ENCODE data around the gene CFAP46. TPM values are rescaled to one million over a fixed set of nuclear protein-coding genes. Genes with fewer than 3 reads are reported as not detected.
"Not testable (repeated sequence)": the region's sequence is repeated elsewhere in the genome, so short reads cannot be mapped to it uniquely, and the experiment has no call there.

CFAP46 gene
- total RNA-seq, 4 donors from 2014 or later: not detected

DNA sequence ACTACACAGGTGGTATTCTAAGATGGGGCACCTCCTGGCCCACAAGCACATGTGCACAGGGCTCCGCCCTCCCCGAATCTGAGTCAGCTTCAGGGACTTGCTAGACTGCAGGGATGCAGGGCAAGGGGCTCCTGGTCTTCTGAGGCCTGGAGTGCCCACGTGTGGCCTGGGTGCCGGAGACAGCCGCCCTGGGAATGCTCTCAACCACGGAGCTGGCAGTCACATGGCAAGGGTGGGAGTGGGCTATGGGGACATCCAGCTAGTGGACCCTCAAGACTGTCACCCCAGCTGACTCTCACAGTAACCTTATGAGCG is 42.7 kb downstream of the CFAP46 start:
- Histone ChIP-seq H3K27me3 (no peaks in the 10 kb centered on the region), H3K36me3 (no peaks in the 10 kb centered on the region), H3K4me1 (no peaks in the 10 kb centered on the region), H3K27ac (no peak overlapping the region), H3K9me3 (no peaks in the 10 kb centered on the region), H3K4me3 (no peak overlapping the region)
- DNase-seq: no peak
- no peak for TF ChIP-seq POLR2A (IDR thresholded peaks at IDR 0.05)
- TF ChIP-seq, protein P1, sequence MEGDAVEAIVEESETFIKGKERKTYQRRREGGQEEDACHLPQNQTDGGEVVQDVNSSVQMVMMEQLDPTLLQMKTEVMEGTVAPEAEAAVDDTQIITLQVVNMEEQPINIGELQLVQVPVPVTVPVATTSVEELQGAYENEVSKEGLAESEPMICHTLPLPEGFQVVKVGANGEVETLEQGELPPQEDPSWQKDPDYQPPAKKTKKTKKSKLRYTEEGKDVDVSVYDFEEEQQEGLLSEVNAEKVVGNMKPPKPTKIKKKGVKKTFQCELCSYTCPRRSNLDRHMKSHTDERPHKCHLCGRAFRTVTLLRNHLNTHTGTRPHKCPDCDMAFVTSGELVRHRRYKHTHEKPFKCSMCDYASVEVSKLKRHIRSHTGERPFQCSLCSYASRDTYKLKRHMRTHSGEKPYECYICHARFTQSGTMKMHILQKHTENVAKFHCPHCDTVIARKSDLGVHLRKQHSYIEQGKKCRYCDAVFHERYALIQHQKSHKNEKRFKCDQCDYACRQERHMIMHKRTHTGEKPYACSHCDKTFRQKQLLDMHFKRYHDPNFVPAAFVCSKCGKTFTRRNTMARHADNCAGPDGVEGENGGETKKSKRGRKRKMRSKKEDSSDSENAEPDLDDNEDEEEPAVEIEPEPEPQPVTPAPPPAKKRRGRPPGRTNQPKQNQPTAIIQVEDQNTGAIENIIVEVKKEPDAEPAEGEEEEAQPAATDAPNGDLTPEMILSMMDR (IDR thresholded peaks at IDR 0.05): no peak

DNA sequence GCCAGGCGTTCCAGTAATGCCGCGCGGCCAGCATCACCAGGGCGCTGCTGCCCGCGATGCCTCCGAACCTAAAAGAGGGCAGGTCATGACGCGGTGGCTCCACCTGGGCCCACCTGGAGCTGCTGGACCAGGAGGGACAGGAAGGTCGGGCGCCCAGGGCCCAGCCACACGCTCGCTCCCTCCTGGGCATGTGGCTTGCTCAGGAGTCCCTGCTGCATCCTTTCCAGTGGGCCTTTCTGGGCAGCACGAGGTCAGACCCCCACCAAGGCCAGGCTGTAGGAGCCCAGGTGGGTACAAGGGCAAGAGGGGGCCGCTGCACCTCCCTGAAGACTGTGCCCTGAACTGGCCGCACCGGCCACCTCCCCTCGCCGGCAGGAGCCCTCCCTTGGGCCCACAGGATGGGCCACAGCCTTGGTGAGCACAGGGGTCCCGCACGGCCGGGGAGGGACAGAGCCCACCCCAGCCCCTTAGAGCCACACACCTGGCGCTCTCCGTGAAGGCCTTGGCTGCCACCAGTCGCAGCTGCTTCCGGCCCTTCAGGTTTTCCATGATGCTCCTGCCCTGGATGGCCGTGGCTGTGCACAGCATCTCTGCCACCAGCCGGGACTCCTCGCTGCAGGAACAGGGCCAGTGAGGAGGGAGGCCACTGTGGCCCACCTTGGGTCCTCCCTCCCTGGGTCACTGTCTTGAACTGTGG is 43.2 kb downstream of the CFAP46 start:
- peak in 1 of 3 donors; percentile 41 for DNase-seq
- no peaks in the 10 kb centered on the region for H3K27me3 ChIP-seq
- no peak overlapping the region for H3K4me3 ChIP-seq
- H3K9me3 ChIP-seq: no peaks in the 10 kb centered on the region
- H3K36me3 ChIP-seq: no peaks in the 10 kb centered on the region
- no peak overlapping the region for H3K27ac ChIP-seq
- TF ChIP-seq, protein P1 (IDR thresholded peaks at IDR 0.05): no peak
- TF ChIP-seq POLR2A (IDR thresholded peaks at IDR 0.05): no peak
- no peaks in the 10 kb centered on the region for H3K4me1 ChIP-seq

DNA sequence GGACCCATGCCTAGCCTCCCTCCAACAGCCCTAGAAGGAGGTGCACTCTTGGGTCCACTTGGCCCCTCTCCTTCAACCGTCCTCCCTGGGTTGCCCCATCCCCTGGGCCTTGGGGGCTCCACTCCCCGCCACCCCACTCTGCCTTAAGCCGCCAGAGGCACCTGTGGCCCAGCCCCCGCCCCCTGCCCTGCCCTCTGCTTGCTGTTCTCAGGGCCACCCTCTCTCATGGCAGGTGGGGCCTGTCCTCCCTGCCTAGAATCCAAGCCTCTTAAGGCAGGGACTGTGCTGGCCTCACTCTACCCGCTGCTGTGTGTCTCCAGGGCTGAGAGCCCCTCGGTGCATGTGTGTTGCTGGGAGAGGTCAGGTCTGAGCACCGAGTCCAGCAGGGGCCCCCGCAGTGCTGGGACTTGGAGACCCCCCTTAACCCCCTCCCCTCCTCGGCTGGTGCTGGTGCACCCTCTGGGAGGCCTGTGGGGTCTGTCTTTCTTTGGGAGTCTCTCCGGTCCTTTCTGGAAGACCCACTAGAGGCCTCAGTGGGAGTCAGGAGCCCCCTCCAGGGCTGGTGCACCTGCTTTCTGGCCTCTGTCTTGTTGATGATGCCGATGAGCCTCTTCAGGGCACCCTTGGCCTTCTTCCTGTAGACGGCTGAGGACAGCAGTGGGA is 43.8 kb downstream of the CFAP46 start:
- H3K36me3 ChIP-seq: no peaks in the 10 kb centered on the region
- H3K4me3 ChIP-seq: no peak overlapping the region
- H3K27ac ChIP-seq: no peak overlapping the region
- no peaks in the 10 kb centered on the region for H3K9me3 ChIP-seq
- H3K27me3 ChIP-seq: no peaks in the 10 kb centered on the region
- H3K4me1 ChIP-seq: no peaks in the 10 kb centered on the region
- peak in 1 of 3 donors; percentile 39 for DNase-seq
- TF ChIP-seq POLR2A (IDR thresholded peaks at IDR 0.05): no peak
- TF ChIP-seq, protein P1 (IDR thresholded peaks at IDR 0.05): no peak

DNA sequence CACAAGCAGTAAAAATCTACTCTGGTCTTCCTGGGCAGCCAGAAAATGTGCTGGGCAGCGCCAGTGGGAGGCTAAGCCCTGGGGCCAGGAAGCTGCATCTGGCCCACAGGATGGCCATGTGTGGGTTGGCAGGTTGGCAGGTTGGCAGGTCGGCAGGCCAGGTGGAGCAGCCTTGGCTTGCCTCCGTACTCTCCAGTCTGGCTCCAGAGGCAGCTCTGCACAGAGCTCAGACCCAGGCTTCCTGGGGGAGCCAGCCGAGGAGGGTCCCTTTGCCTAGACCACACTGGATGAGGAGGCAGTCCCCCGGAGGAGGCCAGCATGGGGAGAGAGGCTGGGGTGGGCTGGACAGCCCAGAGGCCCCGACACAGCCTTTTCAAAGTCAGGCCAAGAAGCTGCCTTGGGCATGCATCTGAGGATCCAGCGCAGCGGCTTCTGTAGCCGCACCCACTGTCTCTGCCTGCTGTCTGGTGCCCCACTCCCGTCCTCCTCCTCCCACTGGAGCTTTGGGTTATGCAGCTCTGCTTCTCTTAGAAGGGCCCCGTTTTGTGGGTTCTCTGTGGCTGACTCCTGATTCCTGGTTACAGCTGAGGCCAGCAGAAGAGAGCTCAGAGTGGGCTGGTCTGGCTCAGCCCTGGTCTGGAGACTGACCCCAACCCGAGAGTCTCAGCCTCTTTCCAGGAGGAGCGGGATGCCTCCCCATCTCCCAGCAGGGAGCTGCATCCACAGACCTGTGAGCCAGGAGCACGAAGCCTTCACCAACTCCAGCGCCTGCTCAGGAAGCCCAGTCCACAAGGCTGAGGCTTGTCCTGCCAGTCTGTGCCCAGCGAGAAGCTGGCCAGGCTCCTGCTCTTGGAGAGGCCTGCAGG is 44.6 kb downstream of the CFAP46 start:
- Histone ChIP-seq H3K4me1 (no peaks in the 10 kb centered on the region), H3K27me3 (no peaks in the 10 kb centered on the region), H3K36me3 (no peaks in the 10 kb centered on the region), H3K27ac (no peak overlapping the region), H3K9me3 (no peaks in the 10 kb centered on the region), H3K4me3 (no peak overlapping the region)
- TF ChIP-seq, protein P1 (IDR thresholded peaks at IDR 0.05): no peak
- TF ChIP-seq POLR2A (IDR thresholded peaks at IDR 0.05): no peak
- peak in 2 of 3 donors; percentile 22 to 34 for DNase-seq

DNA sequence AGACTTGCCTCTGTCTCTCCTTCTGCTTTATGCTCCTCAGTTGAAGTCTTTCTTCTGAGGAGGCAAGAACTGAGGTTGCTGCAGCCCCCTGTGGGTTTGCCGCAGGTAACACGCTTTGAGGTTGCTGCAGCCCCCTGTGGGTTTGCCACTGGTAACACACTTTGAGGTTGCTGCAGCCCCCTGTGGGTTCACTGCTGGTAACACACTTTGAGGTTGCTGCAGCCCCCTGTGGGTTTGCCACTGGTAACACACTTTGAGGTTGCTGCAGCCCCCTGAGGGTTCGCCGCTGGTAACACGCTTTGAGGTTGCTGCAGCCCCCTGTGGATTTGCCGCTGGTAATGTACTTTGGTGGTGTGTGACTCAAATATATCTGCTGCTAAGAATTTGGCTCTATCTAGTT is 48.6 kb downstream of the CFAP46 start:
- H3K9me3 ChIP-seq, H3K4me3 ChIP-seq, H3K27me3 ChIP-seq, H3K4me1 ChIP-seq, H3K27ac ChIP-seq, H3K36me3 ChIP-seq: not testable (repeated sequence)
- DNase-seq: peak in 1 of 3 donors; percentile 15

DNA sequence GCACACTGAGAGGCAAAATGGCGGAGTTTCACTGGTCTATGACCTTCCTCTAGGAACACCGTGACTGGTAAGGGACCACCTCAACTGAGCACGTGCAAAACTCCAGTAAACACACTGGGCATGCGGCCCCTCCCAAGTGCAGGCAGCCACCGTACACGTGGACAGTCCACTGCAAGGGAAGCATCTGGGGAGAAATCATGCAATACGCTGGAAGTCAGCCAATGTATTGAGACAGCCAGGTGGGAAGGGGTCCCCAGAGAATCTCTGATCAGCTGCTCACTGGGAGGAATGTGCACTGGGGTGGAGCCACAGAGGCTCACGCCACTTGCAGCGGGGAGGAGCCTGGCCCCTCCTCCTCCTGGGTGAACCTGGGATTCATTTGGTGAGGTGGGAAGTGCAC is 49.3 kb downstream of the CFAP46 start:
- Histone ChIP-seq H3K4me1 (no peaks in the 10 kb centered on the region), H3K27me3 (no peaks in the 10 kb centered on the region), H3K36me3 (no peaks in the 10 kb centered on the region), H3K27ac (no peak overlapping the region), H3K4me3 (no peak overlapping the region), H3K9me3 (no peaks in the 10 kb centered on the region)
- TF ChIP-seq, protein P1 (IDR thresholded peaks at IDR 0.05): no peak
- no peak for TF ChIP-seq POLR2A (IDR thresholded peaks at IDR 0.05)
- peak in 1 of 3 donors; percentile 41 for DNase-seq

Measured in Peyer's patch (tissue), 4 donors.